Cardiac fibroblast (primary cell): ENCODE measurements around the gene TP53I13.

Experiments
- DNase-seq, 2 donors: peaks; one replicate each; pipeline versions ENCODE4 v3.0.0 to v3.0.0-alpha.2; 2010; ENCODE audit warnings: low read depth in 2 of 2
- H3K4me3 ChIP-seq, 2 donors: replicated peaks in 1 of 2; 1 replicate in 1 of 2; 2 replicates in 1 of 2; pipeline ENCODE4 v1.5.1; 2011; ENCODE audit warnings: low read depth in 2 of 2, low read length in 2 of 2, mild to moderate bottlenecking in 2 of 2, moderate library complexity in 1 of 2
- CTCF ChIP-seq: IDR thresholded peaks from one replicate; pipeline ENCODE4 v1.5.1; 2011; ENCODE audit warnings: low read depth, mild to moderate bottlenecking, low read length, inconsistent platforms

TP53I13 gene

DNA sequence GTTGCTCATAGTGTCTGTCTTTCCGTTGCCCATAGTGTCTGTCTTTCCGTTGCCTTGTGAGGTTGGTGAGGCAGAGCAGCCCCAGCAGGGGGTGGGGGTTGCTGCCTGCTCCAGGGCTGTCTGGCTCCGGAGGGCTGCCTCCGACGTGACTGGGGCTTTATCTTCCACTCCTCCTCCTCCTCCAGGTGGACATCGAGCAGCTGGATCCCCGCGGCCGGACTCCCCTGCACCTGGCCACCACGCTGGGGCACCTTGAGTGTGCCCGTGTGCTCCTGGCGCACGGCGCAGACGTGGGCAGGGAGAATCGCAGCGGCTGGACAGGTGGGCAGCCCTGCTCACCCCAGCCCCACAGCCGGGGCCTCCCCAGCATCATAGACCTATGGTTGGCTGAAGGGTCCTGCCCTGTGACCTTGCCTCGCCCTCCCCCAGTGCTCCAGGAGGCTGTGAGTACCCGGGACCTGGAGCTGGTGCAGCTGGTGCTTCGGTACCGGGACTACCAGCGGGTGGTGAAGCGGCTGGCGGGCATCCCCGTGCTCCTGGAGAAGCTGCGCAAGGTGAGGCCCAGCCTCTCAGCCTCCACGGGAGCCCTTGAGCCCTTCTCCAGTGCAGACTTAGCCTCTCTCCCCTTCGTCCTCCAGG is 39.2 kb downstream of the TP53I13 start:
- TF ChIP-seq CTCF, result no peak
- no peak for DNase-seq
- no peak overlapping the region for H3K4me3 ChIP-seq

- no peak overlapping the region for H3K4me3 ChIP-seq
- no peak for TF ChIP-seq CTCF
Measured at GRCh38 chr17:29608986-29609385, 40.5 kb downstream of the TP53I13 start.

DNA sequence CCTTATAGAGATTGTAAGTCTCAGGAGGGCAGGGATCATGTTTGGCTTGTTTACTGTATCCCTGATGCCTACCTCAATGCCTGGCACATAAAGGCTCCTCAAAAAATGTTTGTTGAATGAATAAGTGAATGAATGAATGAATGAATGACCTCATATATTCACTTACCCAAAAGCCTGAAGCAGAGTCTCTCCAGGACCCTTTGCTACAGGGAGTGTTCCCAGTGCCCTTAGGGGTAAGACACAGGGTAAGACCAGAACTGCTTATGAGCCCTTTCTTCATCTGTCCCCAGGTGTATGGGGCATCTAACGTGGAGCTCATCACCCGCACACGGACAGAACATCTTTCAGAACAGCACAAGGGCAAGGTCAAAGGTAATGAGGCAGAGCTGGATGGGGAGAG is 41.9 kb downstream of the TP53I13 start:
- no peak overlapping the region for H3K4me3 ChIP-seq
- TF ChIP-seq CTCF, result no peak

More at GRCh38 chr17:29608986-29609385, 40.5 kb downstream of the TP53I13 start:
- DNase-seq, result no peak

GRCh38 chr17:29611351-29612093 is 43.0 kb downstream of the TP53I13 start:
- TF ChIP-seq CTCF, result no peak
- H3K4me3 ChIP-seq, result no peak overlapping the region
- no peak for DNase-seq

More for the DNA sequence above, 41.9 kb downstream of the TP53I13 start:
- DNase-seq, result no peak

GRCh38 chr17:29612094-29612403 is 43.5 kb downstream of the TP53I13 start:
- DNase-seq, result no peak
- TF ChIP-seq CTCF, result no peak
- no peak overlapping the region for H3K4me3 ChIP-seq

DNA sequence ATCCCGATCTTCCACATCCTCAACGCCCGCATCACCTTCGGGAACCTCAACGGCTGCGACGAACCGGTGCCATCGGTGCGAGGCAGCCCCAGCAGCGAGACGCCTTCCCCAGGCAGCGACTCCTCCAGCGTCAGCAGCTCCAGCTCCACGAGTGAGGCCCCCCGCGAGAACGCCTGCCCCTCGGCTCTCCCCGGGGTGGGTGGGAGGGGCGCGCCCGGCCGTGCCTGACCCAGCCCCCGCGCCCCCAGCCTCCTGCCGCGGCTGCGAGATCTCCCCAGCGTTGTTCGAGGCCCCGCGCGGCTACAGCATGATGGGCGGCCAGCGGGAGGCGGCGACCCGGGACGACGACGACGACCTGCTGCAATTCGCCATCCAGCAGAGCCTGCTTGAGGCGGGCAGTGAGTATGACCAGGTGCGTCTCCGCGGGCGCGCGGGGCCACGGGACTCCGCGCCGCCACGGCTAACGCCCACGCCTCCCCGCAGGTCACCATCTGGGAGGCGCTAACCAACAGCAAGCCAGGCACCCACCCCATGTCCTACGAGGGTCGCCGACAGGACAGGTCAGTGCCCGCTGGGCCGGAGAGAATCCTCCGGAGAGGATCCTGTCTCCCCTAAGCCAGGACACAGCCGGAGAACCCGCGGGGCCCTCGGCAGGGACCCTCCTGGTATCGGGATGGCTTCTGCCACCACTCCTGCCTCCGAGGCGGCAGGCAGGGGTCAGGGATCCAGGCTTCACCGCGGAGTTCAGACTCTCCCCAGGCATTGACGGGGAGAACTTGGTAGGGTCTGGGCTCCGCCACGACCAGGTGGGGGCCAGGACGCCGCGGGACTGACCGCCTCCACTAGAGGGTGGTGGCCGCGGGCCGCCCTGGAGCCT is 44.1 kb downstream of the TP53I13 start:
- TF ChIP-seq CTCF, result no peak
- no peak for DNase-seq
- no peak overlapping the region for H3K4me3 ChIP-seq
